Activated T-cell treated with anti-CD3 and anti-CD28 coated beads for 48 hours (primary cell): Measurements from ENCODE around the gene PFN3.
"Not testable (repeated sequence)": the region's sequence is repeated elsewhere in the genome, so short reads cannot be mapped to it uniquely, and the experiment has no call there.

Experiments
- DNase-seq: peaks from one replicate; pipeline ENCODE4 v3.0.0-alpha.2; 2020; ENCODE audit warnings: low read depth

PFN3 gene

GRCh38 chr5:177372034-177372896 is 28.2 kb downstream of the PFN3 start:
- no peak for DNase-seq

- no peak for DNase-seq
Measured at GRCh38 chr5:177371120-177372033, 29.1 kb downstream of the PFN3 start.

- DNase-seq, result peak; percentile 65
Measured at GRCh38 chr5:177370488-177371119, 29.9 kb downstream of the PFN3 start.

GRCh38 chr5:177369645-177370440 is 30.6 kb downstream of the PFN3 start:
- DNase-seq, result no peak

- DNase-seq, result no peak
Measured at GRCh38 chr5:177368869-177369644, 31.4 kb downstream of the PFN3 start.

- DNase-seq, result no peak
Measured at GRCh38 chr5:177367981-177368868, 32.2 kb downstream of the PFN3 start.

GRCh38 chr5:177367323-177367848 is 33.1 kb downstream of the PFN3 start:
- DNase-seq, result no peak

- DNase-seq, result no peak
Measured at GRCh38 chr5:177366528-177367322, 33.7 kb downstream of the PFN3 start.

GRCh38 chr5:177365845-177366527 is 34.5 kb downstream of the PFN3 start:
- DNase-seq, result no peak

- no peak for DNase-seq
Measured at GRCh38 chr5:177364159-177364962, 36.1 kb downstream of the PFN3 start.

GRCh38 chr5:177363565-177363964 is 36.9 kb downstream of the PFN3 start:
- no peak for DNase-seq

- DNase-seq, result peak; percentile 68
Measured at GRCh38 chr5:177362610-177363507, 37.6 kb downstream of the PFN3 start.

- no peak for DNase-seq
Measured at GRCh38 chr5:177362292-177362609, 38.2 kb downstream of the PFN3 start.

- no peak for DNase-seq
Measured at GRCh38 chr5:177361418-177362291, 38.8 kb downstream of the PFN3 start.

GRCh38 chr5:177360740-177361139 is 39.7 kb downstream of the PFN3 start:
- DNase-seq, result not testable (repeated sequence)
